LNCaP clone FGC (cell line): Measurements from ENCODE around the gene CMTM4.

Source experiments
- DNase-seq: peaks from one replicate; pipeline ENCODE4 v3.0.0-alpha.2; 2011; ENCODE audit warnings: low read depth
- H3K4me3 ChIP-seq: 2 replicates; pipeline ENCODE4 v1.5.1; 2011; ENCODE audit warnings: mild to moderate bottlenecking, low read depth, low read length, control low read depth
- TF ChIP-seq, protein P1 (sequence below): IDR thresholded peaks from 2 replicates; pipeline ENCODE4 v1.5.1; 2012; ENCODE audit warnings: mild to moderate bottlenecking; ENCODE audit not compliant: control insufficient read depth, insufficient read depth; ENCODE audit errors: extremely low read depth

CMTM4 gene

DNA sequence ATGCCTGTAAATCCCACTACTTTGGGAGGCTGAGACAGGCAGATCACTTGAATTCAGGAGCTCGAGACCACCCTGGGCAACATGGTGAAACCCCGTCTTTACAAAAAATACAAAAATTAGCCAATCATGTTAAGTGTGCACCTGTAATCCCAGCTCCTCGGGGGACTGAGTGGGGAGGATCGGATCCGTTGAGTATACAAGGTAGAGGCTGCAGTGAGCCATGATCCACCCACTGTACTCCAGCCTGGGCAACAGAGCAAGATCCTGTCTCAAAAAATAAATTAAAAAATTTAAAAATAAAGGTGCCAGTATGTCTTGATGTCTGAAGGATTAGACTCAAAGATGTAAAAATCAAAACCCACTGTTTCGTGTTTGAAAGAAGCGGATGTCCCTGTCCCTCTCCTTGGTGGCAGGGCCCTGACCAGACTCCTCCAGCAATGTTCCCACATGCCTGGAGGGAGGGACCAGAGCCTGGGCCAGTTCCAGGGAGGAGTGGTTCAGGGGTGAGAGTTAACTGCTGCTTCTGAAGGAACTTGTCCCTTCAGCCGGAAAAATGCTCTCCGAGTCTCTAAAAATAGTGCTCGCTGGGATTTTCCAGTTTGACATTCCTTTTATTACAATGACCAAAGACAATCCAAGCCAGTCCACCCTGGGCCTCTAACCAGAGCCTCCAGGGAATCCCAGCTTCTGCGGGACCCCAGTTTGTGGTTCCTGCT is 9.4 kb upstream of the CMTM4 start:
- TF ChIP-seq, protein P1, sequence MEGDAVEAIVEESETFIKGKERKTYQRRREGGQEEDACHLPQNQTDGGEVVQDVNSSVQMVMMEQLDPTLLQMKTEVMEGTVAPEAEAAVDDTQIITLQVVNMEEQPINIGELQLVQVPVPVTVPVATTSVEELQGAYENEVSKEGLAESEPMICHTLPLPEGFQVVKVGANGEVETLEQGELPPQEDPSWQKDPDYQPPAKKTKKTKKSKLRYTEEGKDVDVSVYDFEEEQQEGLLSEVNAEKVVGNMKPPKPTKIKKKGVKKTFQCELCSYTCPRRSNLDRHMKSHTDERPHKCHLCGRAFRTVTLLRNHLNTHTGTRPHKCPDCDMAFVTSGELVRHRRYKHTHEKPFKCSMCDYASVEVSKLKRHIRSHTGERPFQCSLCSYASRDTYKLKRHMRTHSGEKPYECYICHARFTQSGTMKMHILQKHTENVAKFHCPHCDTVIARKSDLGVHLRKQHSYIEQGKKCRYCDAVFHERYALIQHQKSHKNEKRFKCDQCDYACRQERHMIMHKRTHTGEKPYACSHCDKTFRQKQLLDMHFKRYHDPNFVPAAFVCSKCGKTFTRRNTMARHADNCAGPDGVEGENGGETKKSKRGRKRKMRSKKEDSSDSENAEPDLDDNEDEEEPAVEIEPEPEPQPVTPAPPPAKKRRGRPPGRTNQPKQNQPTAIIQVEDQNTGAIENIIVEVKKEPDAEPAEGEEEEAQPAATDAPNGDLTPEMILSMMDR = no peak
- H3K4me3 ChIP-seq = no peak overlapping the region
- DNase-seq = no peak

DNA sequence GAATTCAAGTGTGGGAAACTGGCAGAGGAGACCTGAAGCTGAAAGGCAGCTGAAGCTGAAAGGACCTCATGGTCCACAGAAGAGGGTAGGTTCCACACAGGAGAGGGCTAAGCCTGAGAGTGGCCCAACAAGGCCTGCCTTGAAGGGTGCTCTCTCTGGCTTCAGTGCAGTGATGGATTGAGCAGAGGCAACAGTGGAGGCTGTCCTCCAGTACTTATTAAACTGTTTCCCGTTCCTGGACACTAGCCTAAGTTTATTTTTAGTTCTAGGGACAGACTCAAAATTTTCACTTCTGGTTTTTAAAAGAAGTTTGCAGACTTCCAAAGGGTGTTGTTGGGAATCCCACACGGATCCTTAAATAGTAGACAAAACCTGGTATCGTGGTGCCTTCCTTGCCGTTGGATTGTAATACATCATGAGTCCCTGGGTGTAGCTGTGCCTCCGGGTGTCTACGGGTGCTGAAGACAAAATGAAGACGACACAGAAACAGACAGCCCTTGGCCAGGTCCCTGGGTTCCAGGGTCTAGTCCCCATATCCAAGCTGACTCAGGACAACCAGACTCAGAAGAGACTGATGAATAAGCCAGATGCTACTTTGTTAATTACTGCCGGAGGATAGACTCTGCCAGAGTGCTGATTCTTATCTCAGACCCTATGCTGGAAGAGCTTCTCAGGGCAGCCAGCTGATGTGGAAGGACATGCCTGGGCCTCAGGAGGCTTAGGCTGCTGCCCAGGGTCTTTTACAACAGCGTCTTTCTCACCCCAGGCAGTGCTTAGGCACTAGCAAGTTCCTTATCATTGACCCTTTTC is 7.1 kb upstream of the CMTM4 start:
- H3K4me3 ChIP-seq = no peak overlapping the region
- TF ChIP-seq, protein P1 = no peak
- DNase-seq = no peak

DNA sequence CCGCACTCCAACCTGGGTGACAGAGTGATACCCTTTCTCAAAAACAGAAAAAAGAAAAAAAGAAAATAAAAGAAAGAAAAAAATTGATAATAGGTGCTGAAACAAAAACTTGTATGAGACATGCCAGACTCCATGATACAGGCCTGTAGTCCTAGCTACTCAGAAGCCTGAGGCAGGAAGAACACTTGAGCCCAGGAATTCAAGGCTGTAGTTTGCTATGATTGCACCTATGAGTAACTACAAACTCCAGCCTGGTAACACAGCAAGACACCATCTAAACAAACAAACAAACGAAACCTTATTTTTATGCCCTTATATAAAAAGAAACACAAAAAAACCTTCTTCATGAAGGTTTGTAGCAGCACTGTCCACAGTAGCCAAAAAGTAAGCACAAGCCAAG is 5.0 kb upstream of the CMTM4 start:
- H3K4me3 ChIP-seq = no peak overlapping the region
- TF ChIP-seq, protein P1 = no peak
- no peak for DNase-seq

DNA sequence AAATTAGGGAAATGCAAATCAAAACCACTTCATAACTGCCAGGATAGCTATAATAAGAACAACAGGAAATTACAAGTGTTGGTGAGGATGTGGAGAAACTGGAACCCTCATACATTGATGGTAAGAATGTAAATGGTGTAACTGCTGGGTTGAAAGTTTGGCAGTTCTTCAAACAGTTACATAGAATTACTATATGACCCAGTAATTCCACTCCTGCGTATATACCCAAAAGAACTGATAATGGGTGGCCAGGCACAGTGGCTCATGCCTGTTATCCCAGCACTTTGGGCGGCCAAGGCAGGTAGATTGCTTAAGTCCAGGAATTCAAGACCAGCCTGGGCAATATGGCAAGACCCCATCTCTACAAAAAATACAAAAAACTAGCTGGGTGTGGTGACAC is 4.5 kb upstream of the CMTM4 start:
- DNase-seq = no peak
- no peak overlapping the region for H3K4me3 ChIP-seq
- TF ChIP-seq, protein P1 = no peak

DNA sequence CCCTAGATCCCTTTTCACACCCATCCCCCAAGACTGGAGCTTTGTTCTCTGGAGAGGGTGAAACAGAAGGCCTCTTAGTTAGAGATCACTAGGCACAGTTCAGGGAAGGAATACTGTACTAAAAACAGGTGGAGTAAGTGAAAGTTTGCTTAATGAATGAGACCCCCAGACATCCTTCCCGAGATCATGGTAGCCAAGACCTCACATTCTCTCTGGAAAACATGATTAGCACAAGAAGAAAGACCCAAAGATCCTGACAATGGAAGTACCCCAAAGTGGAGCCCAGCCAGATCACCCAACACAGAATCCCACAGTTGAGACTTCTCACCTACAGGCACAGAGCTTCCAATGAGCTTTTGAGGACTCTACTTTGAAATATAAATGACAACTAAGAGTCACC is 3.4 kb upstream of the CMTM4 start:
- no peak overlapping the region for H3K4me3 ChIP-seq
- DNase-seq = no peak
- TF ChIP-seq, protein P1 = no peak

DNA sequence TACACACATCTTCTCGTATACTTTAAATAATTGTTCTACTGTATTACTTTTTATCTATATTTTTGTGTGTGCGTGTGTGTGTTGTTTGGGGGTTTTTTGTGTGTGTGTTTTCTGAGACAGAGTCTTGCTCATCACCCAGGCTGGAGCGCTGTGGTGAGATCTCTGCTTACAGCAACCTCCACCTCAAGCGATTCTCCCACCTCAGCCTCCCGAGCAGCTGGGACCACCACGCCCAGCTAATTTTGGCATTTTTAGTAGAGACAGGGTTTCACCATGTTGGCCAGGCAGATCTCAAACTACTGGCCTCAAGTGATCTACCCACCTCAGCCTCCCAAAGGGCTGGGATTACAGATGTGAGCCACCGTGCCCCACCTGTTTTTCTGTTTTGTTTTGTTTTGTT is 1.5 kb upstream of the CMTM4 start:
- TF ChIP-seq, protein P1 = no peak
- no peak overlapping the region for H3K4me3 ChIP-seq
- no peak for DNase-seq
